ENCODE measurements around the gene ZDHHC24.
A peak's percentile ranks its signal among the peaks of the same experiment; 100 is the strongest.
"Not testable (repeated sequence)": the region's sequence is repeated elsewhere in the genome, so short reads cannot be mapped to it uniquely, and the experiment has no call there.

The ZDHHC24 gene

DNA sequence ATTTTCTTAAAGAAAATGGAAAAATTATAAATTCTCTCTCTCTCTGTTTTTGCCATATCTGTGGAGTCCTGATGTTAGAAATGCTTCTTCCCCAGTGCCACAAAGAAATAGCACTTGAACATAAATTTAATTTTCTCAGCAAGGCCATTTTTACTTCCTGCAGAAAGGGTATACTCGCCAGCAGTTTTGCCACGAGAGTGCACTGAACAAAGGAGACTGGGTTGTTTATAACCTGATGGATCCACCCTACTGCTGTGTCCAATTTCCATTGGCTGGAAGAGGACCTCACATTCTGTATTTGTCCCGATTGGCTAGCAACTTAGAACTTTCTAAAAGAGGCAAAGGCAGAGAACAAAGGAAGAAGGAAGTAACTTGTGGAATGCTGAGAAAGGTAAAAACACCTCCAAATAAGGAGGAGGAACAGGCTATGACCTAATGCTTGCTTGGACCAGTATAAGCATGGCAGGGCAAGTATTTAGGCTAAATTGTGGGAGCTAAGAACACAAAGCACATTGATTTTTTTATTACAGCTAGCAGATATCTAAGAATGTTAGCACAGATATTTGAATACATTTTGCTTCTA, 36.8 kb upstream of the ZDHHC24 start:
- H3K4me2 ChIP-seq (ENCODE audit: low read length); H3K4me1 ChIP-seq (ENCODE audit: control insufficient read depth, insufficient read depth, low read length); H3K4me3 ChIP-seq (ENCODE audit: low read length); H3K9me3 ChIP-seq (replicated peaks; ENCODE audit: low read length); H3K36me3 ChIP-seq (ENCODE audit: insufficient read depth, low read length); H3K27me3 ChIP-seq (ENCODE audit: control insufficient read depth, insufficient read depth, low read length); H3K9ac ChIP-seq (ENCODE audit: low read depth, low read length): not testable (repeated sequence)

DNA sequence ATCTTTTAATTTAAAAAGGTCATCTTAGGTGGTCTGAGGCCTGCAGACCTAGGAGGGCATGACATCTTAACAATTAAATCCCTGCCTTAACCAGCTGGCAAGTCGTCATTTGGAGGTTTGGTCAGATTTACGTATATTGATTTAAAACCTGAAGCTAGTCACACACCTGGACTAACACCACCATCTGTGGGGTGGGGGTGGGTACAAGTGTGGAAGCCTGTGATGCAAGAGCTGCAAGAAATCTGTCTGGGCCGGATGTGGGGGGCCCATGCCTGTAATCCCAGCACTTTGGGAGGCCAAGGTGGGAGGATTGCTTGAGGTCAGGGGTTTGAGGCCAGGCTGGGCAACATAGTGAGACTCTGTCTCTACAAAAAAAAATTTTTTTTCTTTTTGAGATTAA, 35.4 kb upstream of the ZDHHC24 start:
- H3K4me2 ChIP-seq (ENCODE audit: low read length), result no peak overlapping the region
- H3K36me3 ChIP-seq (ENCODE audit: insufficient read depth, low read length), result no peaks in the 10 kb centered on the region
- peaks cover 2% of the 10 kb centered on the region for H3K27me3 ChIP-seq (ENCODE audit: control insufficient read depth, insufficient read depth, low read length)
- H3K4me1 ChIP-seq (ENCODE audit: control insufficient read depth, insufficient read depth, low read length), result peaks cover 4% of the 10 kb centered on the region
- no peaks in the 10 kb centered on the region for H3K9me3 ChIP-seq (replicated peaks; ENCODE audit: low read length)
- no peak overlapping the region for H3K9ac ChIP-seq (ENCODE audit: low read depth, low read length)
- no peak overlapping the region for H3K4me3 ChIP-seq (ENCODE audit: low read length)

DNA sequence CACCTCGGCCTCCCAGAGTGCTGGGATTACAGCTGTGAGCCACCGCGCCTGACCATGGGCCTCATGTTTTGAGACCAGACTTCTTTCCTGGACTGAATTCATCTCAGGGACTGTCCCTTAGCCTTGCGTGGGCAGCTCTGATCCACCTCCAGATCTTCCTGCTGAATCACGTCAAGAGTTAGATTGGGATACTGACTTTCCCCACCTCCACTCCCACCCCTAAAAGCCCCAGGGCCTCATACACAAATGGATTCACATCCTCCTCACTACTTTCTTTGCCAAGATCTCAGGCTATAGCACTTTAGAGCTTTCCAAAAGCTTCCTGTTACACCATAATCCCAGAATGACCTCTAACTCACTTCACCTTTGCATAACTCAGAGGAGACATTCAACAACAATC, 35.0 kb upstream of the ZDHHC24 start:
- H3K4me1 ChIP-seq (ENCODE audit: control insufficient read depth, insufficient read depth, low read length), result peaks cover 4% of the 10 kb centered on the region
- H3K4me3 ChIP-seq (ENCODE audit: low read length), result no peak overlapping the region
- no peaks in the 10 kb centered on the region for H3K27me3 ChIP-seq (ENCODE audit: control insufficient read depth, insufficient read depth, low read length)
- no peak overlapping the region for H3K4me2 ChIP-seq (ENCODE audit: low read length)
- H3K36me3 ChIP-seq (ENCODE audit: insufficient read depth, low read length), result no peaks in the 10 kb centered on the region
- H3K9me3 ChIP-seq (replicated peaks; ENCODE audit: low read length), result no peaks in the 10 kb centered on the region
- no peak overlapping the region for H3K9ac ChIP-seq (ENCODE audit: low read depth, low read length)

GRCh38 chr11:66579017-66579606, 33.3 kb upstream of the ZDHHC24 start:
- Histone ChIP-seq H3K9me3 (replicated peaks; ENCODE audit: low read length) (no peaks in the 10 kb centered on the region), H3K9ac (ENCODE audit: low read depth, low read length) (no peak overlapping the region), H3K27me3 (ENCODE audit: control insufficient read depth, insufficient read depth, low read length) (no peaks in the 10 kb centered on the region), H3K36me3 (ENCODE audit: insufficient read depth, low read length) (no peaks in the 10 kb centered on the region), H3K4me3 (ENCODE audit: low read length) (peak overlapping the region; percentile 25), H3K4me1 (ENCODE audit: control insufficient read depth, insufficient read depth, low read length) (peaks cover 4% of the 10 kb centered on the region), H3K4me2 (ENCODE audit: low read length) (peak overlapping the region; percentile 76)

- Histone ChIP-seq H3K4me1 (ENCODE audit: control insufficient read depth, insufficient read depth, low read length) (peaks cover 10% of the 10 kb centered on the region), H3K9me3 (replicated peaks; ENCODE audit: low read length) (no peaks in the 10 kb centered on the region), H3K4me3 (ENCODE audit: low read length) (no peak overlapping the region), H3K27me3 (ENCODE audit: control insufficient read depth, insufficient read depth, low read length) (peaks cover 19% of the 10 kb centered on the region), H3K36me3 (ENCODE audit: insufficient read depth, low read length) (no peaks in the 10 kb centered on the region), H3K9ac (ENCODE audit: low read depth, low read length) (no peak overlapping the region), H3K4me2 (ENCODE audit: low read length) (no peak overlapping the region)
These were observed 25.0 kb upstream of the ZDHHC24 start for GRCh38 chr11:66570850-66571180.

- Histone ChIP-seq H3K4me1 (ENCODE audit: control insufficient read depth, insufficient read depth, low read length) (peaks cover 10% of the 10 kb centered on the region), H3K4me2 (ENCODE audit: low read length) (no peak overlapping the region), H3K9me3 (replicated peaks; ENCODE audit: low read length) (no peaks in the 10 kb centered on the region), H3K4me3 (ENCODE audit: low read length) (no peak overlapping the region), H3K36me3 (ENCODE audit: insufficient read depth, low read length) (no peaks in the 10 kb centered on the region), H3K9ac (ENCODE audit: low read depth, low read length) (no peak overlapping the region), H3K27me3 (ENCODE audit: control insufficient read depth, insufficient read depth, low read length) (peaks cover 19% of the 10 kb centered on the region)
These were observed 24.4 kb upstream of the ZDHHC24 start for GRCh38 chr11:66570079-66570849.

- Histone ChIP-seq H3K9ac (ENCODE audit: low read depth, low read length) (no peak overlapping the region), H3K36me3 (ENCODE audit: insufficient read depth, low read length) (no peaks in the 10 kb centered on the region), H3K27me3 (ENCODE audit: control insufficient read depth, insufficient read depth, low read length) (peaks cover 19% of the 10 kb centered on the region), H3K4me1 (ENCODE audit: control insufficient read depth, insufficient read depth, low read length) (peaks cover 10% of the 10 kb centered on the region), H3K4me2 (ENCODE audit: low read length) (no peak overlapping the region), H3K9me3 (replicated peaks; ENCODE audit: low read length) (no peaks in the 10 kb centered on the region), H3K4me3 (ENCODE audit: low read length) (no peak overlapping the region)
These were observed 23.2 kb upstream of the ZDHHC24 start for GRCh38 chr11:66569076-66569475.

- Histone ChIP-seq H3K27me3 (ENCODE audit: control insufficient read depth, insufficient read depth, low read length) (peaks cover 15% of the 10 kb centered on the region), H3K9ac (ENCODE audit: low read depth, low read length) (peak within 1 kb of the TSS; percentile 66), H3K4me2 (ENCODE audit: low read length) (peak within 1 kb of the TSS; percentile 95), H3K4me1 (ENCODE audit: control insufficient read depth, insufficient read depth, low read length) (peaks cover 10% of the 10 kb centered on the region), H3K36me3 (ENCODE audit: insufficient read depth, low read length) (no peaks in the 10 kb centered on the region), H3K4me3 (ENCODE audit: low read length) (peak within 1 kb of the TSS; percentile 73), H3K9me3 (replicated peaks; ENCODE audit: low read length) (no peaks in the 10 kb centered on the region)
These were observed 22.5 kb upstream of the ZDHHC24 start, which contains the start of gene CTSF for GRCh38 chr11:66568124-66568916. Gene CTSF (minus strand): TSS chr11:66568606. CDS start chr11:66568486, 120 bp downstream.

- peak overlapping the region; percentile 95 for H3K4me2 ChIP-seq (ENCODE audit: low read length)
- peaks cover 15% of the 10 kb centered on the region for H3K27me3 ChIP-seq (ENCODE audit: control insufficient read depth, insufficient read depth, low read length)
- H3K9me3 ChIP-seq (replicated peaks; ENCODE audit: low read length), result no peaks in the 10 kb centered on the region
- peak overlapping the region; percentile 73 for H3K4me3 ChIP-seq (ENCODE audit: low read length)
- H3K9ac ChIP-seq (ENCODE audit: low read depth, low read length), result peak overlapping the region; percentile 66
- H3K36me3 ChIP-seq (ENCODE audit: insufficient read depth, low read length), result no peaks in the 10 kb centered on the region
- H3K4me1 ChIP-seq (ENCODE audit: control insufficient read depth, insufficient read depth, low read length), result peaks cover 10% of the 10 kb centered on the region
These were observed 21.9 kb upstream of the ZDHHC24 start for GRCh38 chr11:66567787-66568123.

GRCh38 chr11:66566221-66566620, 20.4 kb upstream of the ZDHHC24 start:
- Histone ChIP-seq H3K9me3 (replicated peaks; ENCODE audit: low read length) (no peaks in the 10 kb centered on the region), H3K27me3 (ENCODE audit: control insufficient read depth, insufficient read depth, low read length) (peaks cover 15% of the 10 kb centered on the region), H3K36me3 (ENCODE audit: insufficient read depth, low read length) (no peaks in the 10 kb centered on the region), H3K9ac (ENCODE audit: low read depth, low read length) (no peak overlapping the region), H3K4me1 (ENCODE audit: control insufficient read depth, insufficient read depth, low read length) (peaks cover 10% of the 10 kb centered on the region), H3K4me2 (ENCODE audit: low read length) (no peak overlapping the region), H3K4me3 (ENCODE audit: low read length) (no peak overlapping the region)

DNA sequence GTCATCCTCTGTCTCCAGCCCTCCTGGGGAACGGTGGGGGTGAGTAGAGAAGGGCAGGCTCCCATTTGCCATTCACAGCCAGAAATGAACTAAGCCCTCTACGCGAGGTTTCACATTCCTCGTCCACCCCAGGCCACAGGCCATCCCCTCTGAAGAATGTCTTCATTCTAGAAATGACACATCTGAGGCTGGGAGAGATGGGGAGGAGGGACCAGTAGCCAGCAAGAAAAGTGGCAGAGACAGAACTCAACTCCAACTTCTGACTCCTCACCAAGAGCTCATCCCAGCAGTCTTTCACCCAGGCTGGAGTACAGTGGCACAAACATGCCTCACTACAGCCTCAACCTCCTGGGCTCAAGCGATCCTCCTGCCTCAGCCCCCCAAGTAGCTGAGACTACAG, 19.1 kb upstream of the ZDHHC24 start:
- peaks cover 14% of the 10 kb centered on the region for H3K27me3 ChIP-seq (ENCODE audit: control insufficient read depth, insufficient read depth, low read length)
- no peaks in the 10 kb centered on the region for H3K36me3 ChIP-seq (ENCODE audit: insufficient read depth, low read length)

More for the DNA sequence above, 19.1 kb upstream of the ZDHHC24 start:
- Histone ChIP-seq H3K9ac (ENCODE audit: low read depth, low read length) (no peak overlapping the region), H3K9me3 (replicated peaks; ENCODE audit: low read length) (no peaks in the 10 kb centered on the region), H3K4me3 (ENCODE audit: low read length) (no peak overlapping the region), H3K4me1 (ENCODE audit: control insufficient read depth, insufficient read depth, low read length) (peaks cover 10% of the 10 kb centered on the region), H3K4me2 (ENCODE audit: low read length) (no peak overlapping the region)

Data from skeletal muscle satellite cell (primary cell).